ENCODE measurements around the gene ZFP91.

GRCh38 chr11:58645854-58646253 is 67.0 kb downstream of the ZFP91 start:
- TF ChIP-seq CTCF (IDR thresholded peaks at IDR 0.05; ENCODE audit: insufficient read depth, low read length, poor library complexity, severe bottlenecking) (no peak), EZH2phosphoT487 (conservative IDR thresholded peaks at IDR 0.05; ENCODE audit: low read length) (no peak)

Measured in SU-DHL-6 (cell line).